HepG2 (cell line): ENCODE measurements around the gene ACSL1. TPM values are rescaled to one million over a fixed set of nuclear protein-coding genes. Genes with fewer than 3 reads are reported as not detected.

Experiments
- AFF4 ChIP-seq: sonication (generic); formaldehyde crosslinking; IDR thresholded peaks from 2 replicates; pipeline ENCODE4 v1.4.0; 2020; ENCODE audit warnings: missing genetic modification reagents
- EZH2 ChIP-seq: conservative IDR thresholded peaks from 2 replicates; pipeline ENCODE4 v1.6.1; 2012; ENCODE audit warnings: mild to moderate bottlenecking, low read depth, low read length, moderate library complexity
- HDAC1 ChIP-seq: sonication (generic); formaldehyde crosslinking; IDR thresholded peaks from 2 replicates; pipeline ENCODE4 v1.5.1; 2020; ENCODE audit warnings: mild to moderate bottlenecking, missing genetic modification reagents
- NBN ChIP-seq: fragments of 450-650 bp; conservative IDR thresholded peaks from 2 replicates; pipeline ENCODE4 v1.6.1; 2017
- SOX6 ChIP-seq, 2 experiments: fragments of 450-650 bp in 1 of 2; sonication (generic) in 1 of 2; formaldehyde crosslinking in 1 of 2; IDR thresholded peaks; 2 replicates each; pipeline versions ENCODE4 v1.4.0 to v1.6.1; 2017 to 2020; ENCODE audit warnings: antibody characterized with exemption in 1 of 2, mild to moderate bottlenecking in 1 of 2, missing genetic modification reagents in 1 of 2
- TARDBP ChIP-seq: sonication (generic); formaldehyde crosslinking; IDR thresholded peaks from 2 replicates; pipeline ENCODE4 v1.8.0; 2022; ENCODE audit warnings: mild to moderate bottlenecking, missing genetic modification reagents
- ZNF160 ChIP-seq: sonication (generic); formaldehyde crosslinking; IDR thresholded peaks from 2 replicates; pipeline ENCODE4 v1.8.0; 2022; ENCODE audit warnings: mild to moderate bottlenecking, inconsistent platforms, missing genetic modification reagents
- ZNF17 ChIP-seq: sonication (generic); formaldehyde crosslinking; IDR thresholded peaks from 2 replicates; pipeline ENCODE4 v1.5.0; 2020; ENCODE audit warnings: mild to moderate bottlenecking, missing genetic modification reagents
- ZNF18 ChIP-seq: sonication (generic); formaldehyde crosslinking; IDR thresholded peaks from 2 replicates; pipeline ENCODE4 v1.8.0; 2022; ENCODE audit warnings: mild to moderate bottlenecking, missing genetic modification reagents; ENCODE audit not compliant: insufficient replicate concordance
- ZNF282 ChIP-seq: fragments of 450-650 bp; IDR thresholded peaks from 2 replicates; pipeline ENCODE4 v1.6.1; 2018; ENCODE audit not compliant: partially characterized antibody
- ZNF3 ChIP-seq: IDR thresholded peaks from 2 replicates; pipeline ENCODE4 v1.7.0; 2017; ENCODE audit warnings: inconsistent platforms
- ZNF431 ChIP-seq: sonication (generic); formaldehyde crosslinking; IDR thresholded peaks from 2 replicates; pipeline ENCODE4 v1.9.0; 2022; ENCODE audit warnings: missing genetic modification reagents, low read depth, mild to moderate bottlenecking, borderline replicate concordance
- ZNF674 ChIP-seq: sonication (generic); formaldehyde crosslinking; IDR thresholded peaks from 2 replicates; pipeline ENCODE4 v1.5.0; 2020; ENCODE audit warnings: low read depth, mild to moderate bottlenecking, missing genetic modification reagents
- ZNF749 ChIP-seq: sonication (generic); formaldehyde crosslinking; IDR thresholded peaks from 2 replicates; pipeline ENCODE4 v1.8.0; 2022; ENCODE audit warnings: mild to moderate bottlenecking, missing genetic modification reagents, moderate library complexity, borderline replicate concordance
- ZNF773 ChIP-seq: sonication (generic); formaldehyde crosslinking; IDR thresholded peaks from 2 replicates; pipeline ENCODE4 v1.4.0; 2020; ENCODE audit warnings: missing genetic modification reagents, borderline replicate concordance
- ZNF800 ChIP-seq: sonication (generic); formaldehyde crosslinking; IDR thresholded peaks from 2 replicates; pipeline ENCODE4 v1.4.0; 2020; ENCODE audit warnings: missing genetic modification reagents
- polyA plus RNA-seq, 8 experiments: library from polyadenylated mRNA; depleted of rRNA in 3 of 8; stranded (reverse) in 7 of 8; unstranded in 1 of 8; fragments of >200 nt; fragmentation: Illumina TruSeq in 4 of 8; extraction: Trizol in 4 of 8; gene quantifications; 2 replicates each; pipeline versions ENCODE4 v1.2.1 to v1.2.3, GENCODE V29; 2011 to 2016; ENCODE audit warnings: low read depth in 4 of 8, missing spikeins in 1 of 8, mixed read lengths in 1 of 8; ENCODE audit not compliant: insufficient read depth in 1 of 8
- total RNA-seq, 5 experiments: library from RNA; depleted of rRNA; stranded (reverse); fragments of >200 nt; fragmentation: Illumina TruSeq; extraction: Trizol; gene quantifications; 2 replicates each; pipeline ENCODE4 v1.2.3, GENCODE V29; 2016; ENCODE audit warnings: low read depth in 1 of 5
- TF ChIP-seq, protein P1 (sequence below): sonication (generic); formaldehyde crosslinking; IDR thresholded peaks from 2 replicates; pipeline ENCODE4 v1.4.0; 2020; ENCODE audit warnings: missing genetic modification reagents; ENCODE audit errors: not compliant biosample characterization
- TF ChIP-seq, protein P2 (sequence below): sonication (generic); formaldehyde crosslinking; IDR thresholded peaks from 2 replicates; pipeline ENCODE4 v1.5.0; 2020; ENCODE audit warnings: missing genetic modification reagents

The ACSL1 gene
- total and polyA plus RNA-seq, 2 of the 13 experiments (the other 11 are each of a cell fraction or from before 2014, with no cell fraction given), result 10.0 to 29.8 TPM

DNA sequence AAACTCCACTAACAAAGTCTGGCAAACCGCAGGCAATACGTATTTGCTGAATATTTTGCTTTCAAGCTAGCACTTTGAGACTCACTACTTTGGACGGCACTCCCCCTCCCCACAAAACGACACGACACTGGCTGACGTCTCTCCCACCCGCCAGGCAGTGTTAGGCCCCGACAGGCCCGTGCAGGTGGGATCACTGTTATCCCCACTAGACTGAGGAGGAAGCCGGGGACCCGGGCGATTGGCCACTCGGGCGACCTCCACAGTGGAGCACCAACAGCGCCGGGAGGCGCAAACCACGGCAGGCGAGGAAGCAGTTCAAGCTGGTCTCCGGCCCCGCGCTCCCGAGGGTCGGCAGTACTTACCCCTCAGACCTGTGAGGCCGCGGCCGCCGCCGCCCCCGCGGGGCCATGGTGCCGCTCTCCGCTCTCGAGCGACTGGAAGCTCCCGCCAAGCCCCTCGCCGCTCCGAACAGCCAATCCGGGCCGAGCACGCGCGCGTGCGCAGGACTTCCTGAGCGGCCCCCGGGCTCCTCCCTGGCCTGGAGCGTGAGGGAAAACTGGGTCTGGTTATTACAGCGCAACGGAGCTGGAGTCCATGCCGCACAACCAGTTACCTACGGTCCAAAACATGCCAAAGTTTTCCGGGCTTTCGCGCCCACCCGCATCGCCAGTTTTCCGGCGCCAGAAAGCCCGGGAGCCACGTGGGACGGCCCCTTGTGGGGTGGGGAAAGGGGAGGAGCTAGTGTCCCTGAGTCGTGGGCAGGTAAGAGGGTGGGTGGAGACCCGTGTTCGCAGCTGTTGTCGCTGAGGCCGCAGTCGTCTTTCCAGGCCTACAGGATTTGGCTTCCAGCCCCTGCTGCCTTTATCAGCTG is 91.9 kb downstream of the ACSL1 start, which contains the start of gene CENPU (continued):
- TF ChIP-seq ZNF773 (CRISPR knock-in tag) (no peak), ZNF3 (CRISPR knock-in tag) (no peak; the same call in 1 of the 2 replicates), ZNF674 (peak; percentile 18; the same call in 1 of the 2 replicates), AFF4 (no peak), TARDBP (CRISPR knock-in tag) (peak; percentile 99), SOX6 (IDR thresholded peaks at IDR 0.05) (no peak), SOX6 (CRISPR knock-in tag; IDR thresholded peaks at IDR 0.05) (peak; percentile 90), ZNF431 (CRISPR knock-in tag) (peak; percentile 97; the same call in 1 of the 2 replicates), ZNF17 (no peak; the same call in 1 of the 2 replicates), NBN (no peak), ZNF282 (no peak), EZH2 (no peak), ZNF800 (CRISPR knock-in tag) (peak; percentile 84), ZNF160 (CRISPR knock-in tag) (peak; percentile 92), ZNF18 (CRISPR knock-in tag) (peak; percentile 75), ZNF749 (CRISPR knock-in tag) (peak; percentile 93; the same call in 1 of the 2 replicates), HDAC1 (CRISPR knock-in tag) (peak; percentile 98)
- TF ChIP-seq, protein P1, sequence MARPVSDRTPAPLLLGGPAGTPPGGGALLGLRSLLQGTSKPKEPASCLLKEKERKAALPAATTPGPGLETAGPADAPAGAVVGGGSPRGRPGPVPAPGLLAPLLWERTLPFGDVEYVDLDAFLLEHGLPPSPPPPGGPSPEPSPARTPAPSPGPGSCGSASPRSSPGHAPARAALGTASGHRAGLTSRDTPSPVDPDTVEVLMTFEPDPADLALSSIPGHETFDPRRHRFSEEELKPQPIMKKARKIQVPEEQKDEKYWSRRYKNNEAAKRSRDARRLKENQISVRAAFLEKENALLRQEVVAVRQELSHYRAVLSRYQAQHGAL (CRISPR knock-in tag), result peak; percentile 20
- TF ChIP-seq, protein P2, sequence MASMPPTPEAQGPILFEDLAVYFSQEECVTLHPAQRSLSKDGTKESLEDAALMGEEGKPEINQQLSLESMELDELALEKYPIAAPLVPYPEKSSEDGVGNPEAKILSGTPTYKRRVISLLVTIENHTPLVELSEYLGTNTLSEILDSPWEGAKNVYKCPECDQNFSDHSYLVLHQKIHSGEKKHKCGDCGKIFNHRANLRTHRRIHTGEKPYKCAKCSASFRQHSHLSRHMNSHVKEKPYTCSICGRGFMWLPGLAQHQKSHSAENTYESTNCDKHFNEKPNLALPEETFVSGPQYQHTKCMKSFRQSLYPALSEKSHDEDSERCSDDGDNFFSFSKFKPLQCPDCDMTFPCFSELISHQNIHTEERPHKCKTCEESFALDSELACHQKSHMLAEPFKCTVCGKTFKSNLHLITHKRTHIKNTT (CRISPR knock-in tag), result no peak
